Activated T-helper 1 cell treated with Interleukin-2 at 50 U/mL for 16 hours (primary cell): Measurements from ENCODE around the gene CYP3A5.
"Not testable (repeated sequence)": the region's sequence is repeated elsewhere in the genome, so short reads cannot be mapped to it uniquely, and the experiment has no call there.

Experiments
- DNase-seq: peaks from one replicate; pipeline ENCODE4 v3.0.0-alpha.2; 2020; ENCODE audit warnings: low read depth

CYP3A5 gene

DNA sequence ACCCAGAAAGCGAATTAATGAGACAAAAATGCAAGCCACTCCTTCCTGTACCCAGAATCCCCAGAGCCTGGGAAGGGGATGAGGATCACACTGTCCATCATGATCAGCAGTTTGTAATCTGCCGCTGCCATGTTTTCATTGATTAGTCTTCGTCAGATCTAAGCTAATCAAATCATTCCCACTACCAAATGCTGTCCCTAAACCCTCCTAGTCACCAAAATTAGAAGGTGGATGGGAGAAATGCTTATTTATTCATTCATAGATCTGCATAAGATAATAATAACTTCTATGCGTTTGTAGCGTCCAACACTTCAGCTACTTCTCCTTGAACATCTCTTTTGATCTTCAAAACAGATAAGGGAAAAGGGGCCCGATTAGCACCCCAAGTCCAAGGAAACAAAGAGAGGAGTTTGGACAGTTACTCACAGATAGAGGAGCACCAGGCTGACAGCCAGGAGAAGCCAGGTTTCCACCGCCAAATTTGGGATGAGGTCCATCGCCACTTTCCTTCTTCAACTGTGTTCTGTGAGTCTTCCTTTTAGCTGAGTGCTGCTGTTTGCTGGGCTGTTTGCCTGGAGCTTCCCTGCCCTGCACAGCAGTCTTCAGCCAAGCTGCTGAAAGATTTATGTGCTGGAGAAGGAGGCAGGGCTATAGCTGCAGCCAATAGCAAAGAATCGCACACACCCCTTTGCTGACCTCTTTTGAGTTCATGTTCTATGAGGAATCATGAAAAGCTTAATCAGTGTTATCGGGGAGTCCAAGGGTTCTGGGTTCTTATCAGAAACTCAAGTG is at the start of gene CYP3A5:
CYP3A5 (minus strand) TSS at position 597 of the 792 bp plus-strand sequence; CDS start at position 497, 100 bp downstream.
- no peak for DNase-seq

DNA sequence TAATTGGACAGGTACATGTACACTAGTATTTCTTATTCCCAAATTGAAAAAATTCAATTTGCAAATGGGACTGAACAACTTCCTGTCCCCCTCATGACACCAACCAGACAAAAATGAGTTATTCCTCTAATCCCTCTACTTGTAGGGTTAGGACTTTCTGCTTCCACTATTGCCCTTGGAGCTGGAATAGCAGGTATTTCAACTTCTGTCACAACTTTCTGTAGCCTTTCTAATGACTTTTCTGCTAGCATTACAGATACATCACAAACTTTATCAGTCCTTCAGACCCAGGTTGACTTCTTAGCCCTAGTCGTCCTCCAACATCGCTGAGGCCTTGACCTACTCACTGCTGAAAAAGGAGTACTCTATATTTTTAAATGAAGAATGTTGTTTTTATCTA is 48.8 kb upstream of the CYP3A5 start:
- no peak for DNase-seq

DNA sequence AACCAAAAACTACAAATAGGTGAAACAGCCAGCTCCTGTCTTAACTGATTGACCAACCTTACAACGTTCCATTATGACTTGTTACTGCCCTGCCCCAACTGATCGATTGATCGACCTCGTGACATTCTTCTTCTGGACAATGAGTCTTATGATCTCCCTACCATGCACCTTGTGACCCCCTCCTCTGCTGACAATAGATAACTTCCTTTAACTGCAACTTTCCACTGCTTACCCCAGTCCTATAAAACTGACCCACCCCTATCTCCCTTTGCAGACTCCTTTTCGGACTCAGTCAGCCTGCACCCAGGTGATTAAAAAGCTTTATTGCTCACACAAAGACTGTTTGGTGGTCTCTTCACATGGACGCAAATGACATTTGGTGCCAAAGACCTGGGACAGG is 43.4 kb upstream of the CYP3A5 start:
- DNase-seq: not testable (repeated sequence)

DNA sequence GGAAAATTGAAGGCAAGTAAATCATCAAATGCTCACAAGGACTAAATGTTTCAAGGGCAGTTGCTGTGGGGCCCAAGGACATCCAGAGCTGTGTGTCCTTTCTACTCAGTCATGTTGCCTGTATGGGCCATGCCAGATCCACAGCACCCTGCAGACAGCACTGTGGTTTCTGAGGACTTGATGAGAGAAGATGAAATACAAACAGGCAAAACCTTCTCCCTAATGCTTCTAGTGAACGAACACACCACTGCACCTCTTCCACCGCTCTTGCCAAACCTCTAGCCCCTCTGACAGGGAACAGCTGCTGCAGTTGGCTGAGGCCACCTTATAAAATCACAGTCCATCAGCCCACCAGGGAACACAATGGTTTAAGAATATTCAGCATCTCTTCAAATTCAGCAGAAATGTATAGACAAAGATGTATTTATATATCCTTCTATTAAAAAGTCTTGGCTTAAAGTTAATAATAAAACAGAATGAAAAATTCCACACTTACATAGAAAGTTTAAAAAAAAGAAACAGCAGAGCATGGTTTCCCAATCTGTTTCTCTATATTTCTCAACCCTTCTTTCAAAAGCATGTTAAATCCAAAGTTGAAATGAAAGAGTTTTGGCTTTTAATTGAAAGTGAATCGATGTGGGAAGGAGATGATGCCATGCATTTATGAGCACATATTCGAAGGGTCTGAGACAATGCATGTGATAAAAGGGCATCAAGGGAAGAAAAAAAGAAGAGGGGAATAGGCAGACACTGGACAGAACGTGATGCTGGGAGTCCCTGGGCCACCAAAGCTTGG is 41.2 kb upstream of the CYP3A5 start:
- DNase-seq: no peak

DNA sequence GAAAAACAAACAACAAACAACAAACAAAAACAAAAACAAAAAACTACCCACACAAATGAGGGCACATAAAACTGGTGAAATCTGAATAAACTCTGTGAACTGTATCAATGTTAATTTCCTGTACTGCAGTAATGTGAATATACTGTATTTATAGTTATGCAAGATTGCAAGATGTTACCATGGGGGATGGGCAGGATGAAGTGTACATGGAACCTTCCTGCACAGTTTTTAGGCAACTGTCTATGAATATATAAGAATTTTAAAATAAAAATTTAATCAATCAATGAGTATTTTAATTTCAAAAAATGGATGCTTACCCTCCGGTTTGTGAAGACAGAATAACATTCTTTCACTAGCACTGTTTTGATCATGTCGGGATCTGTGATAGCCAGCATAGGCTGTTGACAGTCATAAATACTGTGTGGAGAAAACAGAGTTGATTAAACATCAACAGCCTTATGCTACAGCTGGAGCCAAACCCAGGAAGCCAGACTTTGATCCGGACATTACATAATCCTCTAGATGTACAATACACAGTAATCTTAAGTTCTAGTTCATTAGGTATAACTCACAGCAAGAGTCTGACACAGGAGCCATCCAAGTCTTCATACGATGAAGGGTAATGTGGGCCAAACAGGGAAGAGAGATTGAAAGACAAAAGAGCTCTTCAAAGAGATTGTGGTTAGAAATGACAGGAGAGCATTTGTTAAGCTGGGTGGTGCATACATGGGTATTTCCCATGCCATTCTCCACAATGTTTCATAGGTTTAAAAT is 40.4 kb upstream of the CYP3A5 start:
- no peak for DNase-seq

DNA sequence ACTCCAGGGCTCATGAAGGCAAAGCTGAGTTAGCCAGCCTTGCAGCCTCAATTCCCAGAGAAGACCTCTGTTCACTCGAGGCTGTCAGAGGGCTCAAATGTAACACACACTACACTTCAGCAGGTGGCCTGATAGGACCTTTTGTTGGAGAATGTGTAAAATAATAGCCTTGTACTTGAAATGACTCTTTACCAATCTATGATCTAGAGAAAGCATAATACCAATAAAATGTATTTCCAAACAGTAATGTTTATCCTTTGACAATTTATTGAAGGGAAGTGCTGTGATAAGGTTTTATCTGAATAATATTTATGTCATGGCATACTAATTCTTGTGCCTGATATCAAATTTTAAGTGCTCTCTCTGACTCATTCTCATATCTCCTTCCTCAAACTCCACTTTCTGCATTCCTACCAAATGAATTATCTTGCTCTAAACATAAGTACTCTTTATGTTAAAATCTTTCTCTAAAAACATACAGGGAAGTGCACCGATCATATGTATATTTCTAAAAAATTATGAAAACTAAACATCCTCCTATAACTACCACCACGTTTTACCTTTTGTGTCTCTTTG is 34.3 kb upstream of the CYP3A5 start:
- DNase-seq: no peak

DNA sequence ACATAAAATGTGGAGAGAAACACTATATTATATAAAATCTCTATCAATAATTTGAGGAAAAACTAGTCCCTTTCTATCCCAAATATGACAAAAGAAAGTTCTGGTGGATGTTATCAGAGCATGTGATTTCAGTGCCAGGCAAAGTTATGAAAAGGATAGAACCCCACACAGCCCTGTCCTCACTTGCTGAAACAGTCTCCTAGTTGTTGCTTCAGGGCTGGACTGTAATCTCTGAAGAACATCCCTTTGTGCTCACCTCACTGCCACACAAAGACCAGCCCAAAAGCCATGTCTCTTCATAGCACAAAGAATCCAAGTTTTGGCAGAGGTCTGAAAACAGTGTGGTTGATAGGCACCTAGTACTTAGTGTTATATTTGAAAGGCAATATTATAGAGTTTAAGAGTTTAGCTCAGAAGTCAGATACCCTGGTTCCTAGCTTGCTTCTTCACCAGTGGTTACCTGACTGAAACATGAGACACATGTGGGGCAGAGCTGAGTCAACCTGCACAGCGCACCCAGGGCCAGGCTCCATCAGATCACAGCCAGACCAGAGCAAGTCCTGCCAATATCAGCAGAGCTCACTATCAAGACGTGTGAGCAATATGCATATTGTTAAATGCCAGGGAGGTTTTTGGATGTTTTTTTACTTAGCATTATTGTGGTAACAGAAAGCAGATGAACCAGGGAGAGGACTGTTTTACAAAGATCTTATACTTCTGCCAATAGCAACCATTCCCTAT is 30.2 kb upstream of the CYP3A5 start:
- no peak for DNase-seq

DNA sequence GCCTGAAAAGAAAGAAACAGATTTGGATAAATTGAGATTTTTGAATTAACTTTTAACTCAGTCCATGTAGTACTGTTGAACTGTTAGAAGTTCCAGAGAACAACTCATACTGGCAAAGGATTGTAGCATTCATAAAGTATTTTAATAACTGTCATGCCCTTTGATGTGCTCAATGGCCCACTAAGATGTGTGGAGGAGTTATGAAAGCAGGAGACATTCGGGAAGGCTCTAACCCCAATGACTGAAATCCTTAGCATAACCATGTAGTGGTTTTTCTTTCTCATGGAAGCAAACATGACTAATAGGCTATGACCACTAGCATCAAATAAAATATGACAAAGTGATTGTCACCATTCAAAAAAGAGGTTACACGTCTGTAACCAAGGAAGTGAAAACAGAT is 29.5 kb upstream of the CYP3A5 start:
- no peak for DNase-seq

DNA sequence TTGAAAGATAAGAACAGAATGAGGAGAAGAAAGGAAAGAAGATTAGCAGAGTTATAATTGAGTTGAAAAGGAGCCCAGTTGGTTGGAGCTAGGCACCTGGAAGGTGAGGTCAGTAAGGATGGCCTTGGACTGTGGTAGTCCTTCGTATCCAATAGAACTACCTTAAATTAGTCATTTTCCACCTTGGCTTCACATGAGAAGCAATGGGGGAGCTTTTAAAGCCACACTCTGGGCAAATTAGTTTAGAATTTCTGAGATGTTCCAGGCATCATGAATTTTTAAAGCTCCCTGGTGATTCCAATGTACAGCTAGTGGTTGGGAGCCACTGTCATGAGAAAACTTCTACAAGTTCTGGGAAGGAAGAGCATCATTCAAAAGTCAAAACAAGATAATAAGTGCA is 27.3 kb upstream of the CYP3A5 start:
- DNase-seq: no peak

DNA sequence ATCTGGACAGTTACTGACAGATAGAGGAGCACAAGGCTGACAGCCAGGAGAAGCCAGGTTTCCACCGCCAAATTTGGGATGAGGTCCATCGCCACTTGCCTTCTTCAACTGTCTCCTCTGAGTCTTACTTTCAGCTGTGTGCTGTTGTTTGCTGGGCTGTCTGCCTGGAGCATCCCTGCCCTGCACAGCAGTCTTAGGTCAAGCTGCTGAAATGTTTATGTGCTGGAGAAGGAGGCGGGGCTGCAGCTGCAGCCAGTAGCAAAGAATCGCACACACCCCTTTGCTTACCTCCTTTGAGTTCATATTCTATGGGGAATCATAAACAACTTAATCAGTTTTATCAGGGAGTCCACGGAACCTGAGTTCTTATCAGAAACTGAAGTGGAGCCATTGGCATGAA is 20.1 kb upstream of the CYP3A5 start:
- no peak for DNase-seq

DNA sequence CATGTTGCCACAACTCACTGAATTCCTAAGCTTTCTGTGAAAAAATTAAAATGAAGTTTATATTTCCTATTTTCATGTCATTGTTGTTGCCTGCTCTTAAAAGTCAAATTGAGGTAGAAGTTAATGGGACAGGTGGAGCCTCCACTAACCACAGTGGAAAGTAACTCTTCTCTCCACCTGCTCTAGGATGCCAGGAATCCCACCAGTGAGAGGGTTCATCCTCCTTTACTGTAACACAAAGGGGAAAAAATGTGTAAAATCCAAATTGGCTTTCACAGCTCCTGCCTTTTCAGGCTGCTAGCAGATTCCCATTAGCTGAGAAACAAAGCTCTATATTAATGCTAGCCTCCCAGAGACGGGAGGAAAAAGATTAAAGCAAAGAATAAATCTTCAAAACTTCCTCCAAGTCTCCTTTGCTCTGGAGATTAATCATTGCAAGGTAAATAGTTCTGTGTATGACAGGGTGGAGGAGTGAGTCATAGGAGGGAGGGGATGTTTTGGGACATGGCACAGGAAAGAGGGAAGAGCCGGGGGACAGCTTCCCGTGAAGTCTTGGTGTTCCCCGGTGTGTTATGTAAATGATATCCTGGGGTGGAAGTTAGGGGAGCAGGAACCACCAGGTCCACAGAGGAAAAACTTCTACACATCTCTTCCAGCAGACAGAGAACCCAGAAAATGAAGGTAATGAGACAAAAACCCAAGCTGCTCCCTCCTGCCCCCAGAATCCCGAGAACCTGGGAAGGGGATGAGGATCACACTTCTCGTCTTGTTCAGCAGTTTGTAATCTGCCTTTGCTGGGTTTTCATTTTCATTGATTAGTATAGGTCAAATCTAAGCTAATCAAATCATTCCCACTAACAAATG is 19.3 kb upstream of the CYP3A5 start:
- not testable (repeated sequence) for DNase-seq

DNA sequence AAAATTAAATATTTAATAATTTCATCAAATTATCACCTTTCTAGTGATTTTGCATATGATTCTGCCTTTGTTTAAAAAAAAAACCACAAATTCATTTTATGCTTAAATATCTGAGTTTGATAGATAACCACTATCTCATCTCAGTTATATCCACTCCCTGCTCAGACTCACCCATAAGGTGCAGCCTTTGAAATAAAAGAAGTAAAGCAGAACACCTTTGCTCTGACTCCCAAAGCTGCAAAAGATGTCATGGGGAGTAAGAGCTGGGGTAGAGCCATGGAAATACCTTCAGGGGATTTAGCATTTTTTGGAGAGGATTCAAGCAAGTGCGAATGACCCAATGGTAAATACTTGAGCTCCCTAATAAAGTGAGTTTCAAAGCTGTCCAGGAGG is 15.1 kb upstream of the CYP3A5 start:
- no peak for DNase-seq

DNA sequence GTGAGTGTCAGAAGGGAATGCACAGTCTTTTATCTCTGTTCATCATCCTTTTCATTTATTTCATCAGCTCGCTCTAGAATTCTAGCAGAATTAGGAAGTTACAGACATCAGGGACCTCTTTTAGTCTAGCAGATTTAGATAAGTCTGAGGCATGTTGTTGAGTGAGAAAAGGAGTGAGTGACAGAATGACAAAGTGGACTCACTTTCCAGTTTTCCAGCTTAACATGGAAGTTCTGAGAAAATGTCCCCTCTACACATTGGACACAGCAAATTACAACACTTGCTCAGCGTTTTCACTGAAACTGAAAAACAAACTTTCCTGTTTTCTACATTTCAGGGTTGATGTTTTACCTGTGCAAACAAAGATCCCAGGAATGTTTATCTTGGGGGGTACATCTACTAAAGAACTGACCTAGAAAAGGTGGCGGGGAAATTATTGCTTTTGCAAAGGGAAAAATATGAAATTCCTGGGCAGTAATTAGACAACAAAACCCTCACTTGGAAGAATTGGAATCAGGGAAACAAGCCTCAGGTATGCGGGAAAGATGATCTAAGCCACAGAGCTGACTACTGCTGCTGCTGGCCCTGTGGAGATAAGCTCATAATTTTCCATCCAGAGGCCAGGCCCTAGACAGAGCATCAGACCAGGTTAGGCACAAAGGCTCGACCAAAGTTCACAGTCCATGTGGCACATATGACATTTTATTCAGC is 14.6 kb upstream of the CYP3A5 start:
- no peak for DNase-seq

DNA sequence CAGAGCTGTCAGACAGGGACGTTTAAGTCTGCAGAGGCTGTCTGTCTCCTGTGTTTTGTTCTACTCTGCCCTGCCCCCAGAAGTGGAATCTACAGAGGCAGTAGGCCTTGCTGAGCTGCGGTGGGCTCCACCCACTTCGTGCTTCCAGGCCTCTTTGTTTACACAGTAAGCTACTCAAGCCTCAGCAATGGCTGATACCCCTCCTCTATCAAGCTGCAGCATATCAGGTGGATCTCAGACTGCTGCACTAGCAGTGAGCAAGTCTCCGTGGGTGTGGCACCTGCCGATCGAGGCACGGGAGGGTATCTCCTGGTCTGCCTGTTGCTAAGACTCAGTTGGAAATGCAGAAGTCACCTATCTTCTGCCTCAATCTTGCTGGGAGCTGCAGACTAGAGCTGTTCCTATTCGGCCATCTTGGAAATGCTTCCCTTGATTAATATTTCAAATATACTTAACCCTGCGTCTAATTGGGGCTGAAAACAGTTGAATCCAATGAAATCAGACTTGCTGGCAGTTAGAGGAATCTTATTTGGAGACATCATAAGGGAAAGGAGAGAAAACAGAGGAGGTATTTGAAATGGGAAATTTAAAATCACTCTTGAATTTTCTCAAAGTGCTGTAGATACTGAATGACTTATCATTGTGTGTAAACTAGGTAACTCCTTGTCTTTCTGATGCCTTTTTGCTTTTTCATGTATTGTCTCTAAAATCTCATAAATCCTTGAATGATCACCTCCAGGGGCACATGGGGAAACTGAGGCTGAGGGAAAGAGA is 13.8 kb upstream of the CYP3A5 start:
- no peak for DNase-seq

DNA sequence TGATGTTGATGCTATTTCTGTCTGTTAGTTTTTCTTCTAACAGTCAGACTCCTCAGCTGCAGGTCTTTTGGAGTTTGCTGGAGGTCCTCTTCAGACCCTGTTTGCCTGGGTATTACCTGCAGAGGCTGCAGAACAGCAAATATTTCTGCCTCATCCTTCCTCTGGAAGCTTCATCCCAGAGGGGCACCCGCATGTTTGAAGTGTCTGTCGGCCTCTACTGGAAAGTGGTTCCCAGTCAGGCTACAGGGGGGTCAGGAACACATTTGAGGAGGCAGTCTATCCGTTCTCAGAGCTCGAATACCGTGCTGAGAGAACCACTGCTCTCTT is 13.3 kb upstream of the CYP3A5 start:
- DNase-seq: no peak

DNA sequence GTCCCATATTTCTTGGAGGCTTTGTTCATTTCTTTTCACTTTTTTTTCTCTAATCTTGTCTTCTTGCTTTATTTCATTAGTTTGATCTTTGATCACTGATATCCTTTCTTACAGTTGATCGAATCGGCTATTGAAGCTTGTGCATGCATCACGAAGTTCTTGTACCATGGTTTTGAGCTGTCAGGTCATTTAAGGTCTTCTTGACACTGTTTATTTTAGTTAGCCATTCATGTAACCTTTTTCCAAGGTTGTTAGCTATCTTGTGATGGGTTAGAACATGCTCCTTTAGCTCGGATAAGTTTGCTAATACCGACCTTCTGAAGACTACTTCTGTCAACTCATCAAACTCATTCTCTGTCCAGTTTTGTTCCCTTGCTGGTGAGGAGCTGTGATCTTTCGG is 12.8 kb upstream of the CYP3A5 start:
- DNase-seq: not testable (repeated sequence)

DNA sequence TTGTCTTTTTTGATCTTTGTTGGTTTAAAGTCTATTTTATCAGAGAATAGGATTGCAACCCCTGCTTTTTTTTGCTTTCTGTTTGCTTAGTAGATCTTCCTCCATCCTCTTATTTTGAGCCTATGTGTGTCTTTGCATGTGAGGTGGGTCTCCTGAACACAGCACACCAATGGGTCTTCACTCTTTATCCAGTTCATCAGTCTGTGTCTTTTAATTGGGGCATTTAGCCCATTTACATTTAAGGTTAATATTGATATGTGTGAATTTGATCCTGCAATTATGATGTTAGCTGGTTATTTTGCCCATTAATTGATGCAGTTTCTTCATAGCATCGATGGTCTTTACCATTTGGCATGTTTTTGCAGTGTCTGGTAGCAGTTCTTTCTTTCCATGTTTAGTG is 11.9 kb upstream of the CYP3A5 start:
- not testable (repeated sequence) for DNase-seq

DNA sequence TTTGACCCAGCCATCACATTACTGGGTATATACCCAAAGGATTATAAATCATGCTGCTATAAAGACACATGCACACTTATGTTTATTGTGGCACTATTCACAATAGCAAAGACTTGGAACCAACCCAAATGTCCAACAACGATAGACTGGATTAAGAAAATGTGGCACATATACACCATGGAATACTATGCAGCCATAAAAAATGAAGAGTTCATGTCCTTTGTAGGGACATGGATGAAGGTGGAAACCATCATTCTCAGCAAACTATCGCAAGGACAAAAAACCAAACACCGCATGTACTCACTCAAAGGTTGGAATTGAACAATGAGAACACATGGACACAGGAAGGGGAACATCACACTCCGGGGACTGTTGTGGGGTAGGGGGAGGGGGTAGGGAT is 11.1 kb upstream of the CYP3A5 start:
- DNase-seq: not testable (repeated sequence)

DNA sequence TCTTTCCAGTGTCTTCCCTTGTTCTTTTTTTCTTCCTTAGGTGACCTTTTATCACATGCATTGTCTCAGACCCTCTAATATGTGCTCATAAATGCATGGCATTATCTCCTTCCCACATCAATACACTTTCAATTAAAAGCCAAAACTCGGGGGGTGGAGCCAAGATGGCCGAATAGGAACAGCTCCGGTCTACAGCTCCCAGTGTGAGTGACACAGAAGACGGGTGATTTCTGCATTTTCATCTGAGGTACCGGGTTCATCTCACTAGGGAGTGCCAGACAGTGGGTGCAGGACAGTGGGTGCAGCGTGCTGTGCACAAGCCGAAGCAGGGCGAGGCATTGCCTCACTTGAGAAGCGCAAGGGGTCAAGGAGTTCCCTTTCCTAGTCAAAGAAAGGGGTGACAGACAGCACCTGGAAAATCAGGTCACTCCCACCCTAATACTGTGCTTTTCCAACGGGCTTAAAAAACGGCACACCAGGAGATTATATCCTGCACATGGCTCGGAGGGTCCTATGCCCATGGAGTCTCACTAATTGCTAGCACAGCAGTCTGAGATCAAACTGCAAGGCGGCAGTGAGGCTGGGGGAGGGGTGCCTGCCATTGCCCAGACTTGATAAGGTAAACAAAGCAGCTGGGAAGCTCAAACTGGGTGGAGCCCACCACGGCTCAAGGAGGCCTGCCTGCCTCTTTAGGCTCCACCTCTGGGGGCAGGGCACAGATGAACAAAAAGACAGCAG is 6.2 kb upstream of the CYP3A5 start:
- not testable (repeated sequence) for DNase-seq
